Stomach (tissue), 9 donors: ENCODE measurements around the gene CEMIP. TPM values are rescaled to one million over a fixed set of nuclear protein-coding genes. Genes with fewer than 3 reads are reported as not detected.

Experiments
- DNase-seq, 2 donors: peaks; one replicate each; pipeline versions ENCODE4 v3.0.0 to v3.0.0-alpha.2; 2013 to 2019
- H3K27ac ChIP-seq, 5 donors: fragments of 200-600 bp in 4 of 5; sonication (generic) in 4 of 5; one replicate each; pipeline ENCODE4 v1.5.1; 2013 to 2019; ENCODE audit warnings: mild to moderate bottlenecking in 1 of 5, moderate library complexity in 1 of 5
- H3K27me3 ChIP-seq, 3 donors: fragments of 200-600 bp; sonication (generic); one replicate each; pipeline ENCODE4 v1.5.1; 2017 to 2019; ENCODE audit warnings: mixed run types in 1 of 3
- H3K36me3 ChIP-seq, 4 donors: fragments of 200-600 bp; sonication (generic); 1 replicate in 3 of 4; 2 replicates in 1 of 4; pipeline ENCODE4 v1.5.1; 2016 to 2019
- H3K4me1 ChIP-seq, 4 donors: fragments of 200-600 bp; sonication (generic); one replicate each; pipeline ENCODE4 v1.5.1; 2016 to 2019
- H3K4me3 ChIP-seq, 4 donors: fragments of 200-600 bp; sonication (generic) in 3 of 4; one replicate each; pipeline ENCODE4 v1.5.1; 2016 to 2019; ENCODE audit warnings: mild to moderate bottlenecking in 1 of 4
- H3K9me3 ChIP-seq, 4 donors: fragments of 200-600 bp; sonication (generic); one replicate each; pipeline ENCODE4 v1.5.1; 2016 to 2019
- EP300 ChIP-seq: sonication (generic); formaldehyde crosslinking; IDR thresholded peaks from one replicate; pipeline ENCODE4 v1.6.1; 2017; ENCODE audit warnings: antibody characterized with exemption
- POLR2A ChIP-seq, 4 donors: fragments of 450-650 bp; IDR thresholded peaks; one replicate each; pipeline ENCODE4 v1.6.1; 2016; ENCODE audit warnings: antibody characterized with exemption in 4 of 4, control low read depth in 2 of 4, mild to moderate bottlenecking in 1 of 4, moderate library complexity in 1 of 4
- POLR2AphosphoS5 ChIP-seq, 3 donors: sonication (generic); formaldehyde crosslinking; IDR thresholded peaks; one replicate each; pipeline ENCODE4 v1.6.1; 2016; ENCODE audit warnings: antibody characterized with exemption in 3 of 3
- WGBS, 5 donors: extraction: QIAGEN DNeasy Blood & Tissue Kit in 3 of 5; methylation state at CpG; one replicate each; pipeline versions ENCODE4 v1.1.5 to v1.1.7; 2013 to 2018; 5-methylcytosine and 5-hydroxymethylcytosine counted together
- intact Hi-C: fragments of 100-400 bp; cut with DNase I; formaldehyde crosslinking; loops from one replicate; pipeline ENCODE4 v1.15.1; 2023; ENCODE audit warnings: low total_unique reads
- polyA plus RNA-seq, 3 donors: library from polyadenylated mRNA; stranded (reverse); fragments of 200-250 nt; gene quantifications; one replicate each; pipeline ENCODE4 v1.2.3, GENCODE V29; 2013
- total RNA-seq, 5 donors: library from RNA; depleted of rRNA; stranded (reverse); fragments of >200 nt; gene quantifications; one replicate each; pipeline versions ENCODE4 v1.1.0 to v1.2.3, GENCODE V29; 2014 to 2016
- TF ChIP-seq, protein P1 (sequence below), 7 experiments: fragments of 450-650 bp in 4 of 7; fragments of 200-600 bp in 3 of 7; sonication (generic) in 3 of 7; IDR thresholded peaks; one replicate each; pipeline ENCODE4 v1.5.1; 2016 to 2019; ENCODE audit warnings: antibody characterized with exemption in 7 of 7, control low read depth in 2 of 7, mild to moderate bottlenecking in 1 of 7
- donor health status: healthy with polysubstance abuse.
- donor health status: Bipolar disorder and iron deficiency.
- donor health status: healthy.

CEMIP gene
- total and polyA plus RNA-seq, 8 donors = 0.53 to 2.6 (median 1.4) TPM; not detected in 4

DNA sequence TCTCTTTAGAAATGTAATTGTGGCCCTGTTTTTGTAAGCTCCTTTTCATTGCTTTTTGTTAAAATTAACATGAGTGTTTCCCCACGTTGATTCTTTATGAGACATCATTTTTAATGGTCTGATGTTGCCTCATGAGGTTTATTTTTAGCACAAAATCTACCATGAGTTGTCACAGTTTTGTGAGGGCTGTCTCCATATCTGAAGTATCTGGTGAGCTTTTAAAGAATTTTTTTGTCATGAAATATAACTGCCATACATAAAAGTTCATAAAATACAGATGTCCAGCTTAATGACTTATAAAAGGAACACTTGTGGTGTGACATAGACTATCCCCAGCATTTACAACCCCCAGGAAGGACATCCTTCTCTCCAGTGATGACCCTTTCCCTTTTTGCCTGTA, 34.3 kb upstream of the CEMIP start:
- Histone ChIP-seq H3K9me3 (no peaks in the 10 kb centered on the region), H3K4me3 (no peak overlapping the region), H3K27me3 (no peaks in the 10 kb centered on the region), H3K27ac (peak overlapping the region in 2 of 5 donors; percentile 47 to 77), H3K36me3 (peaks cover 0 to 5% (median 4%) of the 10 kb centered on the region in 4 donors), H3K4me1 (peaks cover 19 to 50% (median 23%) of the 10 kb centered on the region in 4 donors)
- intact Hi-C loops = no loop called here
- TF ChIP-seq EP300 (no peak), POLR2A (IDR thresholded peaks at IDR 0.05) (no peak), POLR2AphosphoS5 (IDR thresholded peaks at IDR 0.05) (no peak)
- TF ChIP-seq, protein P1, sequence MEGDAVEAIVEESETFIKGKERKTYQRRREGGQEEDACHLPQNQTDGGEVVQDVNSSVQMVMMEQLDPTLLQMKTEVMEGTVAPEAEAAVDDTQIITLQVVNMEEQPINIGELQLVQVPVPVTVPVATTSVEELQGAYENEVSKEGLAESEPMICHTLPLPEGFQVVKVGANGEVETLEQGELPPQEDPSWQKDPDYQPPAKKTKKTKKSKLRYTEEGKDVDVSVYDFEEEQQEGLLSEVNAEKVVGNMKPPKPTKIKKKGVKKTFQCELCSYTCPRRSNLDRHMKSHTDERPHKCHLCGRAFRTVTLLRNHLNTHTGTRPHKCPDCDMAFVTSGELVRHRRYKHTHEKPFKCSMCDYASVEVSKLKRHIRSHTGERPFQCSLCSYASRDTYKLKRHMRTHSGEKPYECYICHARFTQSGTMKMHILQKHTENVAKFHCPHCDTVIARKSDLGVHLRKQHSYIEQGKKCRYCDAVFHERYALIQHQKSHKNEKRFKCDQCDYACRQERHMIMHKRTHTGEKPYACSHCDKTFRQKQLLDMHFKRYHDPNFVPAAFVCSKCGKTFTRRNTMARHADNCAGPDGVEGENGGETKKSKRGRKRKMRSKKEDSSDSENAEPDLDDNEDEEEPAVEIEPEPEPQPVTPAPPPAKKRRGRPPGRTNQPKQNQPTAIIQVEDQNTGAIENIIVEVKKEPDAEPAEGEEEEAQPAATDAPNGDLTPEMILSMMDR (IDR thresholded peaks at IDR 0.05) = no peak
- WGBS, 5 donors = 4 to 26% (median 10%) methylated on average over 1 of the region's 1 CpG
- DNase-seq = no peak

DNA sequence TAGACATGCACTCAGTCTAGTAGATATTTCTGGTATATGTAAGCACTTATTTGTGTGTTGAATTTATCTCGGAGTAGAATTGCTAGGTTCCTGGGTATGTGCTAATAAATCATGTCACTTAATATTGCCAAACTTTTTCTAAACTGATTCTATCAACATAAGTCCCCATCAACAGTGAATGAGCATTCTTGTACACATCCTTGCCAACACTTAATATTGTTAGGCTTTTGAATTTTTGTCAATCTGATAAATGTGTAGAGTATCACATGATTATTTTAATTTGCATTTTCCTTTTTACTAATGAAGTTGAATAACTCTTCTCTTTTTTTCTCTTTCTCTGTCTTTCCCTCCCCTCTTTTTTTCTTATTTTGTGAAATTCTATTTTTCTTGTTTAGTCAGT, 33.3 kb upstream of the CEMIP start:
- WGBS, 5 donors = 88 to 96% (median 88%) methylated on average over 1 of the region's 1 CpG
- Histone ChIP-seq H3K4me1 (peaks cover 19 to 41% (median 20%) of the 10 kb centered on the region in 4 donors), H3K4me3 (no peak overlapping the region), H3K27ac (no peak overlapping the region), H3K27me3 (no peaks in the 10 kb centered on the region), H3K36me3 (peaks cover 0 to 15% (median 13%) of the 10 kb centered on the region in 4 donors), H3K9me3 (no peaks in the 10 kb centered on the region)
- TF ChIP-seq, protein P1 (IDR thresholded peaks at IDR 0.05) = no peak
- TF ChIP-seq POLR2A (IDR thresholded peaks at IDR 0.05) (no peak), POLR2AphosphoS5 (IDR thresholded peaks at IDR 0.05) (no peak), EP300 (no peak)
- intact Hi-C loops = no loop called here
- no peak for DNase-seq

DNA sequence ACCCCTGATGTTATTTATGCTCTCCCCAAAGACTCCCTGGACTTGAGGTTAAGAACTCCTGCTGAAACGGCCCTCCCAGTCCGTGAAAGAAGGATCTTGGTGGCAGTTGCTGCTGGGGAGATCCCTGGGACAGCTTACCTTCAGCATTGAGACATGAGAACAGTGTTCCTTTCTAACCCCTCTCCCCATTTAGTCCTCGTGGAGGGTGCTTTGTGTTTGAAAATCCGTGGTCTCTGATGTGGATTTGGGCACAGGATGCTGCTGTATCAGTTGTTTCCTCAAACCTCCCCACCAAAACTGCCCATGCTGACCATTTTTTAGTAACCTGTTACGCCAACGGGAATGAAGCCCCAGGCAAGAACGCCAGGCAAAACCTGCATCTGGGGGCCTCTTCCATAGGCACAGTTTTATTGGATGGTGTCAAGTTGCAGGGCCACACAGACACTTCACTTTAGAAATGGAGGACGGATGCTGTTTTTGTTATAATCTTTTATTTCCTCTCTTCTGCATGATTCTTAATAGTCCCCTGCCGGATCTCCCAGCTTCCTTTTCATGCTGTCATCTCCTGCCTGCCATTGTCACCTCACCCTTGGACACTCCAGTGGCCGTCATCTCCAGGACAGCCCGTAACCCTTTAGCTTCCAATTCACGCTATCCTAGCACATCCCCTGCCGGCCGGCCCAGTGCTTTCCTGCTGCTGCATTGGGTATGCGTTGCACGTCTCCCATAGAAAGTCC, 31.7 kb upstream of the CEMIP start:
- H3K27ac ChIP-seq = no peak overlapping the region
- intact Hi-C loops = no loop called here
- no peak for TF ChIP-seq EP300
- TF ChIP-seq, protein P1 (IDR thresholded peaks at IDR 0.05) = no peak
- DNase-seq = no peak
- no peaks in the 10 kb centered on the region for H3K27me3 ChIP-seq
- peaks cover 13 to 31% (median 20%) of the 10 kb centered on the region in 4 donors for H3K4me1 ChIP-seq
- WGBS, 5 donors = 70 to 82% (median 77%) methylated on average over 16 of the region's 16 CpGs
- H3K36me3 ChIP-seq = peaks cover 0 to 18% (median 15%) of the 10 kb centered on the region in 4 donors
- no peaks in the 10 kb centered on the region for H3K9me3 ChIP-seq
- H3K4me3 ChIP-seq = no peak overlapping the region

GRCh38 chr15:80749589-80749988, 29.6 kb upstream of the CEMIP start:
- peaks cover 5 to 25% (median 22%) of the 10 kb centered on the region in 4 donors for H3K36me3 ChIP-seq
- 84 to 91% (median 87%) methylated on average over 6 of the region's 6 CpGs for WGBS, 5 donors
- intact Hi-C loops = no loop called here

More at GRCh38 chr15:80749589-80749988, 29.6 kb upstream of the CEMIP start:
- no peak overlapping the region for H3K27ac ChIP-seq
- TF ChIP-seq, protein P1 (IDR thresholded peaks at IDR 0.05) = no peak
- TF ChIP-seq POLR2A (IDR thresholded peaks at IDR 0.05) = no peak
- TF ChIP-seq EP300 = no peak
- H3K27me3 ChIP-seq = no peaks in the 10 kb centered on the region
- H3K4me1 ChIP-seq = peaks cover 0 to 13% (median 7%) of the 10 kb centered on the region in 4 donors
- H3K9me3 ChIP-seq = no peaks in the 10 kb centered on the region
- no peak overlapping the region for H3K4me3 ChIP-seq
- DNase-seq = no peak
